IMR-90 (cell line): ENCODE results near the gene CAMK2B. TPM values are rescaled to one million over a fixed set of nuclear protein-coding genes. Genes with fewer than 3 reads are reported as not detected.

Source experiments
- ATAC-seq: fragments of 200-7000 bp; cut with Tn5 transposase; 2 replicates; pipeline ENCODE4 v1.9.1; 2020; ENCODE audit warnings: low read depth, mild to moderate bottlenecking, moderate library complexity
- BruUV-seq: library from RNA; stranded (reverse); fragments of 400-500 nt; replicated peaks from 2 replicates; lab custom pipeline; 2021; lab: Mats Ljungman, UMichigan
- CTCF ChIA-PET: fragments of 300-600 bp; formaldehyde crosslinking; extraction: SDS; loops from one replicate; lab custom pipeline; 2021; ENCODE audit warnings: antibody characterized with exemption; lab: Yijun Ruan, JAX
- POLR2A ChIA-PET: fragments of 300-600 bp; sonication (Branson Sonifier 250); formaldehyde crosslinking; loops from one replicate; lab custom pipeline; 2022; ENCODE audit warnings: antibody characterized with exemption; ENCODE audit not compliant: unreplicated experiment; lab: Charles Lee
- DNase-seq: peaks from one replicate; pipeline ENCODE4 v3.0.0; 2013
- H2AFZ ChIP-seq: replicated peaks from 2 replicates; pipeline ENCODE3; 2013; ENCODE audit warnings: low read length, mild to moderate bottlenecking; ENCODE audit not compliant: poor library complexity
- H2AK5ac ChIP-seq: 2 replicates; pipeline ENCODE4 v1.6.1; 2013; ENCODE audit warnings: low read depth, low read length, inconsistent platforms
- H2AK9ac ChIP-seq: replicated peaks from 2 replicates; pipeline ENCODE3; 2013; ENCODE audit warnings: mild to moderate bottlenecking, low read depth, low read length, moderate library complexity; ENCODE audit not compliant: poor library complexity
- H2BK120ac ChIP-seq: 2 replicates; pipeline ENCODE4 v1.6.1; 2013; ENCODE audit warnings: low read depth, low read length, inconsistent platforms
- H2BK15ac ChIP-seq: 3 replicates; pipeline ENCODE4 v1.6.1; 2013; ENCODE audit warnings: low read depth, low read length, inconsistent platforms
- H2BK20ac ChIP-seq: 2 replicates; pipeline ENCODE4 v1.6.1; 2013; ENCODE audit warnings: low read depth, mild to moderate bottlenecking, inconsistent platforms, low read length, moderate library complexity
- H2BK5ac ChIP-seq: 2 replicates; pipeline ENCODE4 v1.6.1; 2013; ENCODE audit warnings: mild to moderate bottlenecking, low read depth, low read length, inconsistent platforms; ENCODE audit not compliant: poor library complexity, severe bottlenecking
- H3K14ac ChIP-seq: replicated peaks from 2 replicates; pipeline ENCODE4 v1.6.1; 2013; ENCODE audit warnings: low read depth, low read length, inconsistent platforms
- H3K18ac ChIP-seq: 2 replicates; pipeline ENCODE4 v1.6.1; 2013; ENCODE audit warnings: low read depth, low read length, control low read depth
- H3K23ac ChIP-seq: 2 replicates; pipeline ENCODE4 v1.6.1; 2013; ENCODE audit warnings: low read depth, low read length, inconsistent platforms
- H3K27ac ChIP-seq: 2 replicates; pipeline ENCODE4 v1.5.1; 2013; ENCODE audit warnings: mild to moderate bottlenecking, control low read depth, low read length; ENCODE audit not compliant: insufficient read depth
- H3K27me3 ChIP-seq: 2 replicates; pipeline ENCODE4 v1.6.1; 2013; ENCODE audit warnings: low read length; ENCODE audit not compliant: control insufficient read depth, insufficient read depth
- H3K36me3 ChIP-seq: 2 replicates; pipeline ENCODE4 v1.6.1; 2013; ENCODE audit warnings: low read length, mixed read lengths; ENCODE audit not compliant: control insufficient read depth, insufficient read depth
- H3K4ac ChIP-seq: 2 replicates; pipeline ENCODE4 v1.6.1; 2013; ENCODE audit warnings: low read depth, low read length, inconsistent platforms
- H3K4me1 ChIP-seq: 2 replicates; pipeline ENCODE4 v1.6.1; 2013; ENCODE audit warnings: low read length, mixed read lengths; ENCODE audit not compliant: control insufficient read depth, insufficient read depth
- H3K4me2 ChIP-seq: 2 replicates; pipeline ENCODE4 v1.6.1; 2013; ENCODE audit warnings: low read depth, mild to moderate bottlenecking, control low read depth, low read length, moderate library complexity
- H3K4me3 ChIP-seq: 2 replicates; pipeline ENCODE4 v1.5.1; 2013; ENCODE audit warnings: low read depth, mild to moderate bottlenecking, control low read depth, low read length, moderate library complexity; ENCODE audit not compliant: insufficient read depth
- H3K56ac ChIP-seq: 2 replicates; pipeline ENCODE4 v1.6.1; 2013; ENCODE audit warnings: low read length, inconsistent platforms; ENCODE audit not compliant: insufficient read depth; ENCODE audit errors: extremely low read depth
- H3K79me1 ChIP-seq, 2 experiments: 2 replicates each; pipeline ENCODE4 v1.6.1; 2013; ENCODE audit warnings: low read length in 2 of 2, inconsistent platforms in 1 of 2, low read depth in 1 of 2
- H3K9ac ChIP-seq: 2 replicates; pipeline ENCODE4 v1.6.1; 2013; ENCODE audit warnings: low read depth, low read length, control low read depth
- H3K9me1 ChIP-seq: 2 replicates; pipeline ENCODE4 v1.6.1; 2013; ENCODE audit warnings: low read length, inconsistent platforms; ENCODE audit not compliant: insufficient read depth
- H3K9me3 ChIP-seq: 2 replicates; pipeline ENCODE4 v1.6.1; 2013; ENCODE audit warnings: low read length; ENCODE audit not compliant: control insufficient read depth, insufficient read depth
- H4K20me1 ChIP-seq: 2 replicates; pipeline ENCODE4 v1.6.1; 2013; ENCODE audit warnings: low read length, inconsistent platforms; ENCODE audit not compliant: insufficient read depth
- H4K5ac ChIP-seq: 2 replicates; pipeline ENCODE4 v1.6.1; 2013; ENCODE audit warnings: mild to moderate bottlenecking, low read depth, low read length, control low read depth
- H4K8ac ChIP-seq, 2 experiments: 2 replicates each; pipeline ENCODE4 v1.6.1; 2013; ENCODE audit warnings: low read depth in 2 of 2, low read length in 2 of 2, control low read depth in 1 of 2, inconsistent platforms in 1 of 2
- H4K91ac ChIP-seq: 2 replicates; pipeline ENCODE4 v1.6.1; 2013; ENCODE audit warnings: low read depth, low read length, inconsistent platforms; ENCODE audit not compliant: insufficient read depth
- CEBPB ChIP-seq: IDR thresholded peaks from 2 replicates; pipeline ENCODE4 v1.6.1; 2012; ENCODE audit warnings: low read depth, low read length, improper control_type of control experiment
- ELK1 ChIP-seq: fragments of 150-350 bp; IDR thresholded peaks from 2 replicates; pipeline ENCODE4 v1.6.1; 2016; ENCODE audit warnings: low read depth, mild to moderate bottlenecking, low read length, moderate library complexity, borderline replicate concordance
- SMC3 ChIP-seq: fragments of 150-350 bp; IDR thresholded peaks from 2 replicates; pipeline ENCODE4 v1.6.1; 2016; ENCODE audit warnings: low read depth, mild to moderate bottlenecking, antibody characterized with exemption, low read length, moderate library complexity
- WGBS, 2 experiments: methylation state at CpG; one replicate each; pipeline versions ENCODE4 v1.1.5 to v1.1.7; 2013; ENCODE audit warnings: missing lambda C conversion rate in 2 of 2; ENCODE audit not compliant: insufficient read length in 1 of 2; ENCODE audit errors: extremely low coverage in 2 of 2; 5-methylcytosine and 5-hydroxymethylcytosine counted together
- dilution Hi-C: fragments of 300-500 bp; cut with HindIII; formaldehyde crosslinking; loops from one replicate; pipeline ENCODE4 v1.14.3; 2018; ENCODE audit warnings: low sequenced_read_pairs; ENCODE audit not compliant: unreplicated experiment
- in situ Hi-C: fragments of 300-500 bp; cut with MboI; formaldehyde crosslinking; loops from 3 replicates; pipeline ENCODE4 v1.14.3; 2019; ENCODE audit warnings: low sequenced_read_pairs, inconsistent platforms, mixed read lengths
- intact Hi-C: fragments of 100-400 bp; cut with micrococcal nuclease; formaldehyde crosslinking; loops from 2 replicates; pipeline ENCODE4 v1.10.0; 2022
- polyA plus RNA-seq, 3 experiments: library from polyadenylated mRNA; depleted of rRNA; stranded (reverse); fragments of >200 nt; gene quantifications; 2 replicates each; pipeline ENCODE4 v1.2.3, GENCODE V29; 2012; ENCODE audit warnings: low replicate concordance in 1 of 3
- total RNA-seq: library from RNA; depleted of rRNA; stranded (reverse); fragments of >200 nt; gene quantifications from 2 replicates; pipeline ENCODE4 v1.2.3, GENCODE V29; 2012

The CAMK2B gene
- total and polyA plus RNA-seq, 2 of the 4 experiments (the other 2 are of a cell fraction), result 0.18 to 0.36 TPM

GRCh38 chr7:44183386-44183785 is 142.0 kb downstream of the CAMK2B start (continued):
- TF ChIP-seq ELK1 (no peak), CEBPB (no peak)

DNA sequence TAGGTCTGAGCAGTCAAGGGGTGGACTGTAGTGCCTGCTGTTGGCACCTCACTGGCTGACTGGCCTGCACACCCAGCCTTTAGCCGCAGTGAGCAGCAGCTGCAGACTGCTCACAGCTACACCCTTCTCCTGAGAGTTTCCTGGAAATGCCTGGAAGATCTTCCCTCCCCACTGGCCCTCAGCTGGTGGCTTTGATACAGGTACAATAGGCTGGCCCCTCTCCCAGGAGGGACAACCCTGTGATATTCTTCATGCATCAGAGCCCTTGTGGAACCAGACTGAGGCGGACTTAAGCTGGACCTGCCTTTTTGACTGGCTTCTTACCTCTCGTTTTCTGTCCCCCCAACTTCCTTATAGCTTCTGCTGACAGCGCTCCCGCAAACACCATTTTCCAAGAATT is 142.6 kb downstream of the CAMK2B start:
- peaks cover 4% of the 10 kb centered on the region for H3K4me1 ChIP-seq
- CTCF ChIA-PET, result no interaction called here
- H2BK15ac ChIP-seq, result no peak overlapping the region
- ATAC-seq (no peak), DNase-seq (no peak)
- no peak overlapping the region for H3K14ac ChIP-seq
- TF ChIP-seq SMC3 (no peak), ELK1 (no peak)
- H2AFZ ChIP-seq, result no peak overlapping the region
- H3K27me3 ChIP-seq, result peaks cover 24% of the 10 kb centered on the region
- H3K9me3 ChIP-seq, result peaks cover 18% of the 10 kb centered on the region
- no peak overlapping the region for H3K4me3 ChIP-seq
- H3K56ac ChIP-seq, result no peak overlapping the region
- in situ Hi-C loops (no loop called here), intact Hi-C loops (no loop called here), dilution Hi-C loops (no loop called here)
- no peak overlapping the region for H2BK20ac ChIP-seq
- H2AK5ac ChIP-seq, result no peak overlapping the region
- no peaks in the 10 kb centered on the region for H3K36me3 ChIP-seq
- no peak overlapping the region for H3K27ac ChIP-seq
- H4K8ac ChIP-seq, result no peak overlapping the region
- H3K4ac ChIP-seq, result no peak overlapping the region
- H2AK9ac ChIP-seq, result no peak overlapping the region
- H3K79me1 ChIP-seq, result no peaks in the 10 kb centered on the region; a peak in 1 of 4 replicates
- no peak overlapping the region for H3K4me2 ChIP-seq
- H3K9me1 ChIP-seq, result no peaks in the 10 kb centered on the region
- 53% methylated on average over 4 of the region's 5 CpGs; no CpG with 5 or more reads in 1 of the 2 experiments for WGBS, 2 experiments
- H3K9ac ChIP-seq, result no peak overlapping the region
- H4K20me1 ChIP-seq, result no peaks in the 10 kb centered on the region
- no peak overlapping the region for H2BK120ac ChIP-seq
- no TSS peak for BruUV-seq
- H3K23ac ChIP-seq, result no peak overlapping the region
- no peak overlapping the region for H3K18ac ChIP-seq
- no peak overlapping the region for H4K5ac ChIP-seq
- H2BK5ac ChIP-seq, result no peak overlapping the region
- no peak overlapping the region for H4K91ac ChIP-seq
- POLR2A ChIA-PET, result no interaction called here
